Endothelial cell of umbilical vein (primary cell): Measurements from ENCODE around the gene ADARB2. TPM values are rescaled to one million over a fixed set of nuclear protein-coding genes. Genes with fewer than 3 reads are reported as not detected.

Experiments
- BruUV-seq: library from RNA; stranded (reverse); fragments of 400-500 nt; replicated peaks from 2 replicates; lab custom pipeline; 2021; lab: Mats Ljungman, UMichigan
- CTCF ChIA-PET: fragments of 300-600, 350-600 bp; sonication (Branson Sonifier 250); formaldehyde crosslinking; loops from one replicate; lab custom pipeline; 2021; ENCODE audit warnings: antibody characterized with exemption, inconsistent platforms; lab: Charles Lee
- POLR2A ChIA-PET: fragments of 300-600, 350-600 bp; sonication (Branson Sonifier 250); formaldehyde crosslinking; loops from one replicate; lab custom pipeline; 2021; ENCODE audit warnings: antibody characterized with exemption, inconsistent platforms; lab: Charles Lee
- DNase-seq: peaks from one replicate; pipeline ENCODE4 v3.0.0-alpha.2; 2011; ENCODE audit warnings: low read depth, low spot score
- FAIRE-seq: peaks from 2 replicates; lab custom pipeline; 2011; peaks lifted over from hg19 to GRCh38; lab: Jason Lieb, UNC
- H2AFZ ChIP-seq: 2 replicates; pipeline ENCODE4 v1.6.0; 2012; ENCODE audit warnings: low read depth, low read length, control low read depth, inconsistent platforms
- H3K27ac ChIP-seq: 2 replicates; pipeline ENCODE4 v1.5.1; 2011; ENCODE audit warnings: low read depth, mild to moderate bottlenecking, control low read depth, low read length, moderate library complexity; ENCODE audit not compliant: insufficient read depth
- H3K27me3 ChIP-seq, 2 experiments: 2 replicates each; pipeline versions ENCODE4 v1.6.0 to v1.6.1; 2011; ENCODE audit warnings: low read length in 2 of 2, mixed read lengths in 1 of 2; ENCODE audit not compliant: control insufficient read depth in 2 of 2, insufficient read depth in 2 of 2
- H3K36me3 ChIP-seq, 2 experiments: 2 replicates in 1 of 2; 3 replicates in 1 of 2; pipeline ENCODE4 v1.5.1; 2011; ENCODE audit warnings: low read length in 2 of 2, mild to moderate bottlenecking in 1 of 2, moderate library complexity in 1 of 2; ENCODE audit not compliant: control insufficient read depth in 2 of 2, insufficient read depth in 2 of 2; ENCODE audit errors: extremely low read depth in 1 of 2
- H3K4me1 ChIP-seq: 3 replicates; pipeline ENCODE4 v1.5.1; 2011; ENCODE audit warnings: mild to moderate bottlenecking, low read length; ENCODE audit not compliant: control insufficient read depth, insufficient read depth; ENCODE audit errors: extremely low read depth
- H3K4me2 ChIP-seq: 2 replicates; pipeline ENCODE4 v1.6.1; 2011; ENCODE audit warnings: low read length, control low read depth, mixed read lengths; ENCODE audit not compliant: insufficient read depth
- H3K4me3 ChIP-seq, 3 experiments: fragments of 200-600 bp in 1 of 3; sonication (generic), shearing (Covaris generic) in 1 of 3; replicated peaks in 1 of 3; 2 replicates each; pipeline ENCODE4 v1.5.1; 2011 to 2016; ENCODE audit warnings: control low read depth in 3 of 3, low read length in 3 of 3, mild to moderate bottlenecking in 2 of 3, inconsistent platforms in 1 of 3, low read depth in 1 of 3, moderate library complexity in 1 of 3; ENCODE audit not compliant: insufficient read depth in 1 of 3
- H3K79me2 ChIP-seq: 2 replicates; pipeline ENCODE4 v1.6.0; 2012; ENCODE audit warnings: low read length, inconsistent platforms; ENCODE audit not compliant: control insufficient read depth, insufficient read depth
- H3K9ac ChIP-seq: replicated peaks from 2 replicates; pipeline ENCODE3; 2011; ENCODE audit warnings: low read length, control low read depth; ENCODE audit not compliant: insufficient read depth; ENCODE audit errors: extremely low read depth
- H3K9me1 ChIP-seq: replicated peaks from 3 replicates; pipeline ENCODE4 v1.6.0; 2011; ENCODE audit warnings: mild to moderate bottlenecking, low read length; ENCODE audit not compliant: control insufficient read depth, insufficient read depth; ENCODE audit errors: extremely low read depth
- H3K9me3 ChIP-seq: replicated peaks from 2 replicates; pipeline ENCODE4 v1.5.1; 2012; ENCODE audit warnings: low read length, inconsistent platforms; ENCODE audit not compliant: control insufficient read depth, insufficient read depth
- H4K20me1 ChIP-seq: replicated peaks from 2 replicates; pipeline ENCODE3; 2011; ENCODE audit warnings: mild to moderate bottlenecking, low read length; ENCODE audit not compliant: control insufficient read depth, insufficient read depth; ENCODE audit errors: extremely low read depth
- CTCF ChIP-seq, 2 donors: IDR thresholded peaks; 1 replicate in 1 of 2; 2 replicates in 1 of 2; pipeline ENCODE4 v1.5.1; 2011; ENCODE audit warnings: low read length in 2 of 2, mild to moderate bottlenecking in 2 of 2, moderate library complexity in 2 of 2, control low read depth in 1 of 2, inconsistent platforms in 1 of 2, low read depth in 1 of 2; ENCODE audit not compliant: insufficient read depth in 1 of 2; ENCODE audit errors: extremely low read depth in 1 of 2
- EZH2 ChIP-seq: IDR thresholded peaks from 2 replicates; pipeline ENCODE4 v1.6.1; 2012; ENCODE audit warnings: borderline replicate concordance, low read depth, mild to moderate bottlenecking, moderate library complexity, low read length, inconsistent platforms; ENCODE audit not compliant: severe bottlenecking
- FOS ChIP-seq: IDR thresholded peaks from 2 replicates; pipeline ENCODE4 v1.6.1; 2011; ENCODE audit warnings: mild to moderate bottlenecking, low read length, moderate library complexity, borderline replicate concordance; ENCODE audit not compliant: insufficient read depth
- GATA2 ChIP-seq: IDR thresholded peaks from 2 replicates; pipeline ENCODE4 v1.7.0; 2011; ENCODE audit warnings: low read depth, mild to moderate bottlenecking, moderate library complexity, mixed read lengths, low read length; ENCODE audit not compliant: insufficient read length, insufficient read depth
- JUN ChIP-seq: IDR thresholded peaks from 2 replicates; pipeline ENCODE4 v1.6.1; 2011; ENCODE audit warnings: borderline replicate concordance, low read depth; ENCODE audit not compliant: insufficient read length, insufficient read depth
- MYC ChIP-seq: IDR thresholded peaks from one replicate; pipeline ENCODE4 v1.6.1; 2011; ENCODE audit warnings: mild to moderate bottlenecking, low read depth, low read length
- POLR2A ChIP-seq: IDR thresholded peaks from 2 replicates; pipeline ENCODE4 v1.6.1; 2012; ENCODE audit warnings: low read depth, mild to moderate bottlenecking, control low read depth, low read length
- POLR2AphosphoS5 ChIP-seq: IDR thresholded peaks from 2 replicates; pipeline ENCODE4 v1.6.1; 2012; ENCODE audit warnings: low read depth, mild to moderate bottlenecking, control low read depth, low read length, moderate library complexity; ENCODE audit not compliant: insufficient read depth
- dilution Hi-C: fragments of 300-500 bp; cut with MboI; formaldehyde crosslinking; loops from one replicate; pipeline ENCODE4 v1.15.0; 2019; ENCODE audit warnings: low sequenced_read_pairs; ENCODE audit not compliant: extremely low pct_ligation_motif_present
- intact Hi-C: fragments of 100-400 bp; cut with micrococcal nuclease; formaldehyde crosslinking; loops from one replicate; pipeline ENCODE4 v1.10.0; 2022
- polyA plus RNA-seq, 4 experiments: library from polyadenylated mRNA; depleted of rRNA in 3 of 4; stranded (reverse) in 3 of 4; unstranded in 1 of 4; fragments of >200 nt; gene quantifications; 2 replicates each; pipeline versions ENCODE4 v1.2.1 to v1.2.3, GENCODE V29; 2011 to 2012; ENCODE audit warnings: missing spikeins in 1 of 4
- total RNA-seq: library from RNA; stranded (reverse); gene quantifications from 2 replicates; pipeline ENCODE4 v1.2.3, GENCODE V29; 2021
- TF ChIP-seq, protein P1 (sequence below): IDR thresholded peaks from 2 replicates; pipeline ENCODE4 v1.6.1; 2011; ENCODE audit not compliant: insufficient read depth, insufficient read length

ADARB2 gene
- total and polyA plus RNA-seq, 2 donors (not counting 3 experiments of a cell fraction or from before 2014, with no cell fraction given), result not detected

GRCh38 chr10:1402016-1402770, 335.1 kb downstream of the ADARB2 start:
- Histone ChIP-seq H3K9me1 (no peaks in the 10 kb centered on the region), H3K79me2 (no peaks in the 10 kb centered on the region), H2AFZ (no peak overlapping the region), H3K27me3 (no peaks in the 10 kb centered on the region), H3K4me2 (no peak overlapping the region), H3K9me3 (peaks cover 7% of the 10 kb centered on the region), H3K27ac (no peak overlapping the region), H4K20me1 (no peaks in the 10 kb centered on the region), H3K9ac (no peak overlapping the region), H3K36me3 (no peaks in the 10 kb centered on the region), H3K4me1 (no peaks in the 10 kb centered on the region), H3K4me3 (no peak overlapping the region)
- DNase-seq (no peak), FAIRE-seq (no peak)
- dilution Hi-C loops, result no loop called here
- TF ChIP-seq JUN (no peak), EZH2 (no peak), GATA2 (no peak), POLR2A (no peak), FOS (no peak), CTCF (IDR thresholded peaks at IDR 0.05; ENCODE audit: extremely low read depth in 1 of 2, insufficient read depth in 1 of 2, low read depth in 1 of 2, low read length in 2 of 2) (no peak), MYC (no peak), POLR2AphosphoS5 (no peak)
- TF ChIP-seq, protein P1, sequence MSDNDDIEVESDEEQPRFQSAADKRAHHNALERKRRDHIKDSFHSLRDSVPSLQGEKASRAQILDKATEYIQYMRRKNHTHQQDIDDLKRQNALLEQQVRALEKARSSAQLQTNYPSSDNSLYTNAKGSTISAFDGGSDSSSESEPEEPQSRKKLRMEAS, result no peak
- intact Hi-C loops, result no loop called here
- ChIA-PET POLR2A (no interaction called here), CTCF (no interaction called here)
- no TSS peak for BruUV-seq
